ENCODE data around the gene PTPRM.

The PTPRM gene

DNA sequence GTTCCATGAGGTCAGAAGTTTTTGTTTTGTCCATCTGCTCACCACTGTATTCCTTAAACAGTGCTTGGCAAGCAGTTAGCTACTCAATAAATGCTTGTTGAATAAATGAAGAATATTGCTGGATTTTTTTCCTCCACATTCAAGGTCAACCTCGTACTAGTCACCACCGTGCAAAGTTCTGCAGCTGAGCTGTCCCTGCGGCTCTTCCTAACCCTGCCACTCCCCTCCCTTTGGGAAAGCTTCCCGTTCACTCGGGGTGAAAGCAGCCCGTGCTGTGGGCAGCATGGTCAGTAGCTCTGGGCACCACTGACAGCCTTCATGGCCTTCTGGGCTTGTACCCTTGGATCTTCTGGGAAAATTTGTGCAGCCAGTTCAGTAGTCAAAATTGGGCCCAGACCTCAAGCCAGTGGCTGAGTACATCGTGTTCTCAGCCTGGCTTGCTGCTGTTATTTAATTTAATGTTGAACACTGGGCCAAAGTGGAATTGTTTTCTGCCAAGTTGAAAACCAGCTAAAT, 572.8 kb downstream of the PTPRM start:
- Histone ChIP-seq H3K36me3 (ENCODE audit: control insufficient read depth, insufficient read depth, low read length) (no peaks in the 10 kb centered on the region), H3K27me3 (ENCODE audit: control insufficient read depth, insufficient read depth, low read length) (no peaks in the 10 kb centered on the region), H3K27ac (ENCODE audit: low read length) (no peak overlapping the region), H3K4me1 (ENCODE audit: control insufficient read depth, insufficient read depth, low read length) (no peaks in the 10 kb centered on the region), H3K4me3 (ENCODE audit: low read length) (no peak overlapping the region), H3K9me3 (ENCODE audit: control insufficient read depth, insufficient read depth, low read length) (no peaks in the 10 kb centered on the region)
- no peak for DNase-seq (ENCODE audit: low read depth, low spot score)
- no CpG with 5 or more reads among the region's 7 CpGs for WGBS (ENCODE audit: insufficient coverage, insufficient read length)

GRCh38 chr18:8140841-8141501, 573.9 kb downstream of the PTPRM start:
- H3K4me3 ChIP-seq (ENCODE audit: low read length): no peak overlapping the region
- no peaks in the 10 kb centered on the region for H3K4me1 ChIP-seq (ENCODE audit: control insufficient read depth, insufficient read depth, low read length)
- H3K27ac ChIP-seq (ENCODE audit: low read length): no peak overlapping the region
- H3K36me3 ChIP-seq (ENCODE audit: control insufficient read depth, insufficient read depth, low read length): no peaks in the 10 kb centered on the region
- WGBS (ENCODE audit: insufficient coverage, insufficient read length): no CpG with 5 or more reads among the region's 8 CpGs
- no peaks in the 10 kb centered on the region for H3K9me3 ChIP-seq (ENCODE audit: control insufficient read depth, insufficient read depth, low read length)
- no peaks in the 10 kb centered on the region for H3K27me3 ChIP-seq (ENCODE audit: control insufficient read depth, insufficient read depth, low read length)
- no peak for DNase-seq (ENCODE audit: low read depth, low spot score)

DNA sequence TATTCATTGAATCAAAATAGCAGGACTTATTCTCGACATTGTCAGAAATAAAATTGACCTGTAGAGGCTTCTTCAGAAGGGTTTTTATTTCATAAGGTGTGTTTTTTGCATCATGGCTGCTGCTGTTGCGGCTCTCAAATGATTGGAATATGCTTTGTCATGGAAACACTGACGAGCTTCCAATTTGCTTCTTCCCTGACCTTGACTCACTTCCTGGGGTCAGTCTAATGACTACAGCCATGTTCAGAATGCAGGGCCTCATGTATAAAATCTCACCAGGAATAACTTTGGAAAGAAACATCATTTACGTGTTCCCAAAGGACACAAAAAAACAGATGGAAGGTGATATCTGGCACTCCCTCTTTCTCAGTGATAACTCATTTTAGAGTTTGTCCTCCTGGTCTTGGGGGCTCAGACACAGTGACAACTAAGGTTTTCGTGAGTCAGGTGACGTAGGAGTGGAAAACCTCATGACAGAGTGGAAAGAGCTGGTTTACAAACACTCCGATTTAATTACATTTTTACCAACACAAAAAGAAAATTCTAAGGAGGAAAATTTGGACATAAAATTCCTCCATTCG, 575.1 kb downstream of the PTPRM start:
- no peaks in the 10 kb centered on the region for H3K36me3 ChIP-seq (ENCODE audit: control insufficient read depth, insufficient read depth, low read length)
- DNase-seq (ENCODE audit: low read depth, low spot score): no peak
- no peaks in the 10 kb centered on the region for H3K4me1 ChIP-seq (ENCODE audit: control insufficient read depth, insufficient read depth, low read length)
- H3K9me3 ChIP-seq (ENCODE audit: control insufficient read depth, insufficient read depth, low read length): no peaks in the 10 kb centered on the region
- no peak overlapping the region for H3K4me3 ChIP-seq (ENCODE audit: low read length)
- H3K27me3 ChIP-seq (ENCODE audit: control insufficient read depth, insufficient read depth, low read length): no peaks in the 10 kb centered on the region
- no CpG with 5 or more reads among the region's 8 CpGs for WGBS (ENCODE audit: insufficient coverage, insufficient read length)
- H3K27ac ChIP-seq (ENCODE audit: low read length): no peak overlapping the region

GRCh38 chr18:8142932-8143331, 575.8 kb downstream of the PTPRM start:
- Histone ChIP-seq H3K36me3 (ENCODE audit: control insufficient read depth, insufficient read depth, low read length) (no peaks in the 10 kb centered on the region), H3K4me3 (ENCODE audit: low read length) (no peak overlapping the region), H3K9me3 (ENCODE audit: control insufficient read depth, insufficient read depth, low read length) (no peaks in the 10 kb centered on the region), H3K27me3 (ENCODE audit: control insufficient read depth, insufficient read depth, low read length) (no peaks in the 10 kb centered on the region), H3K4me1 (ENCODE audit: control insufficient read depth, insufficient read depth, low read length) (no peaks in the 10 kb centered on the region), H3K27ac (ENCODE audit: low read length) (no peak overlapping the region)
- DNase-seq (ENCODE audit: low read depth, low spot score): no peak
- no CpG with 5 or more reads among the region's 2 CpGs for WGBS (ENCODE audit: insufficient coverage, insufficient read length)

DNA sequence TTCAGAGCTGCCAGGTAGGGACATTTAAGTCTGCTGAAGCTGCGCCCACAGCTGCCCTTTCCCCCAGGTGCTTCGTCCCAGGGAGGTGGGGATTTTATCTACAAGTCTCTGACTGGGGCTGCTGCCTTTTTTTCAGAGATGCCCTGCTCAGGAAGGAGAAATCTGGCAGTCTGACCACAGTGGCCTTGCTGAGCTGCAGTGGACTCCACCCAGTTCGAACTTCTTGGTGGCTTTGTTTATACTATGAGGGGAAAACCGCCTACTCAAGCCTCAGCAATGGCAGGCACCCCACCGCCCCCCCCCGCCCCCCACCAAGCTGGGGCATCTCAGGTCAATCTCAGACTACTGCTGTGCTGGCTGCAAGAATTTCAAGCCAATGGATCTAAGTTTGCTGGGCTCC, 584.1 kb downstream of the PTPRM start:
- WGBS (ENCODE audit: insufficient coverage, insufficient read length): no CpG with 5 or more reads among the region's 6 CpGs
- H3K27ac ChIP-seq (ENCODE audit: low read length): no peak overlapping the region
- no peaks in the 10 kb centered on the region for H3K9me3 ChIP-seq (ENCODE audit: control insufficient read depth, insufficient read depth, low read length)
- no peak for DNase-seq (ENCODE audit: low read depth, low spot score)
- no peaks in the 10 kb centered on the region for H3K36me3 ChIP-seq (ENCODE audit: control insufficient read depth, insufficient read depth, low read length)
- H3K4me1 ChIP-seq (ENCODE audit: control insufficient read depth, insufficient read depth, low read length): no peaks in the 10 kb centered on the region
- no peak overlapping the region for H3K4me3 ChIP-seq (ENCODE audit: low read length)
- no peaks in the 10 kb centered on the region for H3K27me3 ChIP-seq (ENCODE audit: control insufficient read depth, insufficient read depth, low read length)

DNA sequence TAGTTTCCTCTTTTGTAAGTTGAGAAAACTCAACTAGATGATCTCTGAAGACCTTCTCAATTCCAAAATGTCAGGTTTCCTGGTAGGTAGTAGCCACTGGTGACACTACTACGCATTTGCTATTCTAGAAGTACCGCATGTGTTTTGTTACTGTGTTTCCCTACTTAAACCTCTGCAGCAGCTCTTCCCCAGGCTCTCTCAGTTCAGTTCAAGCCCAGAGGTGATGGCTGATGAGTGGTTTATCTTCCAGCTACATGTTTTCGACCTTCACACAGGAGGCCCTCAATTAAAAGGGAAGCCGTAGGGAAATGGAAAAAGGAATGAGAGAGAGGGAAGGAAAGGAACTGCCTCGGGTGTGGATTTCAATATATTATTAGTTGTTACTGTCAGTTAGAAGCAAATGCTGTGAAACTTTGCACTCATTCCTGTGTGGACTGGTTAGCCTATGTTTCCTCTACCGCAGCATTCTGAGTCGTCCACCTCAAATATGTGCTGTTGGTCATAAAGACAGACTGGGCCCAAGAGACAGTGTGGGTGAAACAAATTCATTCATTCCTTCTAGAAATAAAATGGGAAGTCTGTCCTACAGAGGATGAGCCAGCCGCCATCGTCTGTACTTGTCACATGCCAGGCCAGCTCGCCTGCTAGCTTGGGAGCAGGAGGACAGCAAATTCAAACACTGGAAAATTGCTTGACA, 586.9 kb downstream of the PTPRM start:
- no peak for DNase-seq (ENCODE audit: low read depth, low spot score)
- Histone ChIP-seq H3K27me3 (ENCODE audit: control insufficient read depth, insufficient read depth, low read length) (no peaks in the 10 kb centered on the region), H3K4me1 (ENCODE audit: control insufficient read depth, insufficient read depth, low read length) (no peaks in the 10 kb centered on the region), H3K36me3 (ENCODE audit: control insufficient read depth, insufficient read depth, low read length) (no peaks in the 10 kb centered on the region), H3K9me3 (ENCODE audit: control insufficient read depth, insufficient read depth, low read length) (no peaks in the 10 kb centered on the region), H3K4me3 (ENCODE audit: low read length) (no peak overlapping the region), H3K27ac (ENCODE audit: low read length) (no peak overlapping the region)
- no CpG with 5 or more reads among the region's 10 CpGs for WGBS (ENCODE audit: insufficient coverage, insufficient read length)

DNA sequence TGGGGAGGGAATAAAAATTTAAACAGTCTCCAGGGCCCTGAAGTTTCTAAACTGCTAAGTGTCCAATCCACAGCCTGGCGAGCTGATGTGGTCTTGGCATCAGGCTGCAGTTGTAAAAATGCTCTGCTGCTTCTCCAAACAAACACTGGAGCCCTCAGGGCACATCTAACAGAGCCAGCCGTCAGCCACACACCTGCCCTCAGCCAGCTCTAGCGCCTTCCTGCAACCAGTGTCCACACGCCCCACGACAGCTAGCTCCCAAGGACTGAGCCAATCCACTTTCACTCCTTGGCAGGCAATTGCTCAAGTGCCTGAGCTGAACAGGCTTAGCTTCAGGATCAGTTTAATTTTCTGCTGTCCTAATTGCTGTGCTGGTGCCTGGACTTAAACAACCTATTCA, 595.7 kb downstream of the PTPRM start:
- no CpG with 5 or more reads among the region's 5 CpGs for WGBS (ENCODE audit: insufficient coverage, insufficient read length)
- DNase-seq (ENCODE audit: low read depth, low spot score): no peak
- Histone ChIP-seq H3K36me3 (ENCODE audit: control insufficient read depth, insufficient read depth, low read length) (no peaks in the 10 kb centered on the region), H3K27ac (ENCODE audit: low read length) (no peak overlapping the region), H3K4me1 (ENCODE audit: control insufficient read depth, insufficient read depth, low read length) (no peaks in the 10 kb centered on the region), H3K9me3 (ENCODE audit: control insufficient read depth, insufficient read depth, low read length) (no peaks in the 10 kb centered on the region), H3K27me3 (ENCODE audit: control insufficient read depth, insufficient read depth, low read length) (no peaks in the 10 kb centered on the region), H3K4me3 (ENCODE audit: low read length) (no peak overlapping the region)

DNA sequence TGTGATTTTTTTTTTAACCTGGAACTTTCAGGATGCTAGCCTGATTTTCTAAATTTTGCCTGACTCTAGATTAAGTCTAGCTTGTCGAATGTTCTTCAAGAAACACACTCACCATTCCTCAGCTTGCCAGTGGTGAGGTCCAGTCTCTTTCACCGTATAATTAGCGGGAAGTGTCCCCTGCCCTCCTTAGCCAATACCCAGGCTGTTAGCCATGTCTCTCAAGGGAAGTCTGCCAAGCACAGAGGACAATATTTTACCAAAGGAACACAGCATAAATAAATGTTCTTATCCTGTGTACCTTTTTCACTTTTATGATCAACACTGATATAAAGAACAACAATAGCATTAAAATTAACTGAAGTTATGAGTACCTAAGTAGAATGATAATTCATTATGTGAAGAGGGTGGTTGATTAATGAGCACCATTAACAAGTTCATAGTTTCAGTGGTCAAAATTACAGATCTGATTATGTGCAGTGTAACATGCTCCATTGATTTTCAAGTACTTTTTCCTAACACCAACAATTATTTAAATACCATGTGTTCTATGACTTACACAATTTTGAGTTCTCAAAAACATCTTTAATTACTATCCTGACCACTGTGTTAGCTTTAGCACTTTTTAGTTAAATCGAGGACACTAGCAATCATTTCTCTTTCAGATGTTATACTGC, 596.3 kb downstream of the PTPRM start:
- no CpG with 5 or more reads among the region's 4 CpGs for WGBS (ENCODE audit: insufficient coverage, insufficient read length)
- no peaks in the 10 kb centered on the region for H3K4me1 ChIP-seq (ENCODE audit: control insufficient read depth, insufficient read depth, low read length)

GRCh38 chr18:8165095-8165494, 598.0 kb downstream of the PTPRM start:
- Histone ChIP-seq H3K27ac (ENCODE audit: low read length) (no peak overlapping the region), H3K36me3 (ENCODE audit: control insufficient read depth, insufficient read depth, low read length) (no peaks in the 10 kb centered on the region), H3K4me1 (ENCODE audit: control insufficient read depth, insufficient read depth, low read length) (no peaks in the 10 kb centered on the region), H3K4me3 (ENCODE audit: low read length) (no peak overlapping the region), H3K27me3 (ENCODE audit: control insufficient read depth, insufficient read depth, low read length) (no peaks in the 10 kb centered on the region), H3K9me3 (ENCODE audit: control insufficient read depth, insufficient read depth, low read length) (no peaks in the 10 kb centered on the region)
- DNase-seq (ENCODE audit: low read depth, low spot score): no peak
- WGBS (ENCODE audit: insufficient coverage, insufficient read length): no CpG with 5 or more reads among the region's 6 CpGs

More for the DNA sequence above, 596.3 kb downstream of the PTPRM start:
- Histone ChIP-seq H3K27me3 (ENCODE audit: control insufficient read depth, insufficient read depth, low read length) (no peaks in the 10 kb centered on the region), H3K27ac (ENCODE audit: low read length) (no peak overlapping the region), H3K36me3 (ENCODE audit: control insufficient read depth, insufficient read depth, low read length) (no peaks in the 10 kb centered on the region), H3K9me3 (ENCODE audit: control insufficient read depth, insufficient read depth, low read length) (no peaks in the 10 kb centered on the region), H3K4me3 (ENCODE audit: low read length) (no peak overlapping the region)
- no peak for DNase-seq (ENCODE audit: low read depth, low spot score)

DNA sequence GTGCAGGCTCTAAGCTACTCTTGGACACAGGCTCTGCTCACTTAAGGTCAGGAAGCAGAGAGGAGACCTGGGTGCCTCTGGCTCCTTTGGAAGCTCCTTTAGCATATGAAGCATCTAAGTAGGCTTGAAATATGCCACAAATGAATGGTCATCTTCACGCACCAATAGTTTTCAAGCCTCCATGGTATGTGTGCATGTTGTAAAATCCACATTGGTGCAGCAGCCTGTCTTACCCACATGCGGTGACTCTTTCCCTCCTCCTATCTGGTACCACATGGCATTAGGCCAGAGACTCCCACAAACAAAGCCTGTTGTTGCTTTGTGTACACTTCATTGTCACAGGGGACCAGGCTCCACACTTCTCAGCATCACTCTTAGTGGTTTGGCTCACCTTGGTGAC, 599.9 kb downstream of the PTPRM start:
- H3K4me1 ChIP-seq (ENCODE audit: control insufficient read depth, insufficient read depth, low read length): no peaks in the 10 kb centered on the region
- no peaks in the 10 kb centered on the region for H3K27me3 ChIP-seq (ENCODE audit: control insufficient read depth, insufficient read depth, low read length)
- H3K9me3 ChIP-seq (ENCODE audit: control insufficient read depth, insufficient read depth, low read length): no peaks in the 10 kb centered on the region
- no CpG with 5 or more reads among the region's 2 CpGs for WGBS (ENCODE audit: insufficient coverage, insufficient read length)
- no peaks in the 10 kb centered on the region for H3K36me3 ChIP-seq (ENCODE audit: control insufficient read depth, insufficient read depth, low read length)
- no peak overlapping the region for H3K27ac ChIP-seq (ENCODE audit: low read length)
- no peak overlapping the region for H3K4me3 ChIP-seq (ENCODE audit: low read length)
- no peak for DNase-seq (ENCODE audit: low read depth, low spot score)

Data from iPS DF 6.9 (cell line).